NCI-H1105 treated with DMSO at 0.1 percent for 48 hours (cell line): Measurements from ENCODE around the gene SLC43A2.
"Not testable (repeated sequence)": the region's sequence is repeated elsewhere in the genome, so short reads cannot be mapped to it uniquely, and the experiment has no call there.

Source experiments
- DNase-seq: peaks from one replicate; lab custom pipeline; 2025; lab: John Stamatoyannopoulos, UW

The SLC43A2 gene

GRCh38 chr17:1627982-1628855, at the start of gene SLC43A2:
Gene SLC43A2, minus strand, starts transcription at chr17:1628834. Its CDS starts 960 bp downstream, at chr17:1627874.
- peak; percentile 62 for DNase-seq

- DNase-seq = no peak
These were observed 47.8 kb upstream of the SLC43A2 start for GRCh38 chr17:1676401-1676800.

GRCh38 chr17:1673041-1673785, 44.6 kb upstream of the SLC43A2 start:
- DNase-seq = no peak

GRCh38 chr17:1663934-1664333, 35.3 kb upstream of the SLC43A2 start:
- not testable (repeated sequence) for DNase-seq

- DNase-seq = no peak
These were observed 32.4 kb upstream of the SLC43A2 start for GRCh38 chr17:1661045-1661444.

GRCh38 chr17:1658100-1658499, 29.5 kb upstream of the SLC43A2 start:
- DNase-seq = no peak

- no peak for DNase-seq
These were observed 25.1 kb upstream of the SLC43A2 start for GRCh38 chr17:1653735-1654134.

GRCh38 chr17:1652794-1653193, 24.2 kb upstream of the SLC43A2 start:
- DNase-seq = not testable (repeated sequence)

- no peak for DNase-seq
These were observed 22.9 kb upstream of the SLC43A2 start for GRCh38 chr17:1651559-1651844.

GRCh38 chr17:1650731-1651558, 22.3 kb upstream of the SLC43A2 start:
- DNase-seq = no peak

- DNase-seq = peak; percentile 28
These were observed 21.3 kb upstream of the SLC43A2 start, which contains the start of gene RILP for GRCh38 chr17:1649844-1650501. Gene RILP, minus strand, starts transcription at chr17:1649866. Its CDS starts 62 bp downstream, at chr17:1649804.

GRCh38 chr17:1648963-1649843, 20.6 kb upstream of the SLC43A2 start:
- DNase-seq = peak; percentile 66

GRCh38 chr17:1648173-1648962, 19.7 kb upstream of the SLC43A2 start:
- DNase-seq = no peak

GRCh38 chr17:1647802-1648171, 19.2 kb upstream of the SLC43A2 start:
- no peak for DNase-seq

- no peak for DNase-seq
These were observed 17.7 kb upstream of the SLC43A2 start for GRCh38 chr17:1646199-1646875.

- DNase-seq = no peak
These were observed 16.9 kb upstream of the SLC43A2 start, which contains the start of gene SCARF1 for GRCh38 chr17:1645207-1646171. Gene SCARF1, minus strand, starts transcription at chr17:1645732. Its CDS starts 35 bp downstream, at chr17:1645697.

GRCh38 chr17:1644493-1645206, 16.0 kb upstream of the SLC43A2 start:
- no peak for DNase-seq
